Measurements from ENCODE around the gene INTS7. TPM values are rescaled to one million over a fixed set of nuclear protein-coding genes. Genes with fewer than 3 reads are reported as not detected.

INTS7 gene
- total RNA-seq, 1 experiment from 2014 or later, result 21.7 TPM

Small RNA genes within 50 kb of the gene (microRNA-seq; reads per million reads assigned to microRNA genes)
- not detected for gene MIR3122 (ENCODE audit: borderline number of aligned reads)

Other genes starting within 250 kb of the INTS7 start
- gene LPGAT1, start 204.8 kb downstream of the INTS7 start, total RNA-seq (2021; ENCODE audit: unreplicated experiment), result 50.6 TPM
- gene DTL, start 191 bp upstream of the INTS7 start, total RNA-seq (2021; ENCODE audit: unreplicated experiment), result 41.0 TPM
- gene PPP2R5A, start 249.9 kb upstream of the INTS7 start, total RNA-seq (2021; ENCODE audit: unreplicated experiment), result 33.1 TPM